GM19193 (cell line): ENCODE measurements around the gene EVI5L.

Experiments
- POLR2A ChIP-seq: IDR thresholded peaks from 4 replicates; pipeline ENCODE4 v1.6.1; 2011; ENCODE audit not compliant: insufficient read depth, insufficient read length; ENCODE audit errors: extremely low read depth

The EVI5L gene

DNA sequence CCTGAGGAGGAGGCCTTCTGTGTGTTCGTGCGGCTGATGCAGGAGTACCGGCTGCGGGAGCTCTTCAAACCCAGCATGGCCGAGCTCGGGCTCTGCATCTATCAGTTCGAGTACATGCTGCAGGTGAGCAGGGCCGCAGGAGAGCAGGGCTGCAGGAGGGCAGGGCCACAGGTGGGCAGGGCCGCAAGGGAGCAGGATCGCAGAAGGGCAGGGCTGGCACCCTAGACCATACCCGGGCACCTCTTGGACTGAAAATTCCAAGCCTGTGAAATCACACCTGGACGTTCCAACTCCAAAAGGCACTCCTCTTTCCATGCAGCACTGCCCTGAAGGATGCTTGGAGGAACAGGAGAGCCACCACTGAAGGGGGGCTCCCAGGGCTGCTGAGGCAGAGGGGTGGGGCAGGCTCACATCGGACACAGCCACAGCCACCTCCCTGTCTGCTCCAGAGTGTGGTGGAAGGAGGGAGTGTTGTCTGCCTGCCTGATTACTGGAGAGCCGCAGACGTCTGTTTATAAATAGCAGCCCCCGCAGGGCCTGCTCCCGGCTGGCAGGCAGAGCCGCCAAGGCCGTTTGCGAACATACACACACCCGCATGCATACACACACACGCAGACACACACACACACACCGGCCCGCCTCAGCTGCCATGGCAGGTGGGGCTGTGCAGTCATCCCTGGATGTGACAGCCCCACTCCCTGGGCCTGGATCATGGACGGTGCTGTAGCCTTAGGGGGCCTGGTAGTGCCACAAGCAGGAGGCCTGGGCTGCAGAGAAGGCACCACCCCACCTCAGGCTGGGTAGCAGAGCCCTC is 20.2 kb downstream of the EVI5L start:
- no peak for TF ChIP-seq POLR2A

DNA sequence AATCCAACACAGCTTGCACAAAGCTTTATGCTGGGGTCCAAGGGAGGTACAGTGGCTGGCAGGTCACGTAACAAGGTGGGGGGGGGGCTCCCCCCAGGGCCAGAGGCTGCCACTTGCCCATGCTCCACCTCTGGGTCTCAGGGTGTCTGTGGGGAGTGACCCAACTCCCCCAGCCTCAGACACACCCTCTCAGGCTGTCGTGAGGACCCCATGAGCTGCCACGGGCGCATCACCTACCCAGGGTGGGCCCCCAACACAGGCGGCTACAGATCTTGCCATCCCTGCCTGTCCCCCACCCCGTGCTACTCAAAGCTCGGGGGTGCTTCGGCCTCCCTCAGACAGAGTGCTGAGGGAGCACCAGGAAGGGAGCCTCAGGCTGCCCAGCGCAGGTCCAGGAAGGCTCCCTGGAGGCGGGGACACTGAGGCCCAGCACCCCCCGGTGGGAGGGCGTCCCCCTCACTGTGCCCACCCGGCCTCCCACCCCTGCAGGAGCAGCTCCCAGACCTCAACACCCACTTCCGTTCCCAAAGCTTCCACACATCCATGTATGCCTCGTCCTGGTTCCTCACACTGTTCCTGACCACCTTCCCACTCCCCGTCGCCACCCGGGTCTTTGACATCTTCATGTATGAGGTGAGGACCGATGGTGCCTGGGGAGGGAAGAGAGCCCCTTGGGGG is 21.1 kb downstream of the EVI5L start:
- no peak for TF ChIP-seq POLR2A

DNA sequence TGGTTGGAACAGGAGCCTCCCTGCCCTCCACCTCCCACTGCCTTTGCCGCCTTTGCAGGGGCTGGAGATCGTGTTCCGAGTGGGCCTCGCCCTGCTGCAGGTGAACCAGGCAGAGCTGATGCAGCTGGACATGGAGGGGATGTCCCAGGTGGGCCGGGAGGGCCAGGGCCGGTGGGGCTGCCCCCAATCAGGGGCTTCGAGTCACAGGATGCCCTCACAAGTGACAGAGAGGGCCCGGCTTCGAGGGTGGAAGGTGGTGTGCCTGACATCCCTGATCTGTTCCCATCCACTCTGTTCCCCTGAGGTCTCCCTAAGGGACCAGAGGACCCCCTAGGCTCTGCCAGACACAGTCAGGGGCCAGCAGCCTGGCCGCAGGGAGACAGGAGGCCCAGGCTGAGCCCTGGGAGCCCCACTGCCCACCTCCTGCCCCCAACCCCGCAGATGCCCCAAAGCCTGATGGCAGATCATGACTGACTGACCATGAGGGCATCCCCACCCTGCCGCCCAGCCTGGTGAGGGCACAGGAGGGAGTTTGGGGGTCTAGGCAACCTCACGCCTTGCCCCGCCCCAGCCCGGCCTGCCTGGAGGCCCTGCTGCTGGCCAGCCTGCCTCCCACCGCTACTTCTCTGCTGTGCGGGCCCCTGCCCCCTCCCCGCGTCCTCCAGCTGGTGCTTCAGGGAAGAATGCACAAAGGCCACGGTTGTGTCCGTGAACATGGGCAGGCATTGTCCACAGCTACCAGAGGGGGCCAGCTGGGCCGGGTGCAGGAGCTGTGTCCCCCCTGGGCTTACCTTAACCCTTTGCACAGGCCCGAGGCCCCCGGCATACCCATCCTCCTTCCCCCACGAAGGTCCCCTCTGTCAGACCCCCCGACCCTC is 21.8 kb downstream of the EVI5L start:
- TF ChIP-seq POLR2A, result no peak

DNA sequence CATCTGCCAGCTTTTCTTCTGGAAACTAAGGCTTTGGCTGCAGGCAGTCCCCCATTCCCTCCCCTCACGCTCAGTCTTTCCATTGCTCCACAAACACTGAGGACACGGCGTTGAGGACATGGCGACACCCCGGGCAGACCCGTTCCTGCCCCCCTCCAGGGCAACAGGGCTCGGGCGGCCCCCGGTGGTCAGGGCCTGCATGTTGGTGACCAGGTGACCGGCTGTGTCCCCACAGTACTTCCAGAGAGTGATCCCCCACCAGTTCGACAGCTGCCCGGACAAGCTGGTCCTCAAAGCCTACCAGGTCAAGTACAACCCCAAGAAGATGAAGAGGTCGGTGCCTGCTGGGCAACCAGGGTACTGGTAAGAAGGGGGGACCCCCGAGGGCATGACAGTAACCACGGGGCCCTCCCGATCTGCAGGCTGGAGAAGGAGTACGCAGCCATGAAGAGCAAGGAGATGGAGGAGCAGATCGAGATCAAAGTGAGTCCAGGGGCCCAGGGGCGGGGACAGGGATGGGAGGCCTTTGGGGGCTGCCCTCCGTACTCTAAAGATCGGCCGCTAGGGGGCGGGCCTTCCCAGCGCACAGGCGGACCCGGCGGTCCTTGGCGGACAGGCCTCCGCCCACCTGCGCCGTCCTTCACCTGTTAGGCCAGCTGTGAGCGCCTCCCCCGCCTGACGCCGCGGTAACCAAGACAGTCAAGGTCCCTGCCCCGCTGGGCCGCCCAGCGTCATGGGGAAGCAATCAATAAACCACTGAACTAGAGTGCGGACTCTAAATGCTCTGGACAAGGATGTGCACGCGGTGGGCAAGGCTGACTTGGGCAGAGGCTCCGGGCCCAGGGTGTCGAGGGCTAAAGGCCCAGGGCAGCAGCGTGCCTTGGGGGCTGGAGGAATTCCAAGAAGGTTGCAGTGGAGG is 23.1 kb downstream of the EVI5L start:
- TF ChIP-seq POLR2A, result no peak

DNA sequence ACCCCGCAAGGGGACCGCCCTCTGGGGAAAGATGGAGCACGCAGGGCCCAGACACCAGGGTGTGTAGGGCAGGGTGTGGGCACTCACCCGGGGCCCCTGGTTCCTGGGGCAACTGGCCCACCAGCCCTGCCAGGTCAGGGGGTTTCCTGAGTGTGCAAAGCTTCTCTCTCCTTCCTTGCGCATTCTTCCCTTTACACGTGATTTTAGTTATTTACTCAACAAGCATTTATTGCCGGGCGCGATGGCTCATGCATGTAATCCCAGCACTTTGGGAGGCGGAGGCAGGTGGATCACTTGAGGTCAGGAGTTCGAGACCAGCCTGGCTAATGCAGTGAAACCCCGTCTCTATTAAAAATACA is 23.7 kb downstream of the EVI5L start:
- TF ChIP-seq POLR2A, result no peak

DNA sequence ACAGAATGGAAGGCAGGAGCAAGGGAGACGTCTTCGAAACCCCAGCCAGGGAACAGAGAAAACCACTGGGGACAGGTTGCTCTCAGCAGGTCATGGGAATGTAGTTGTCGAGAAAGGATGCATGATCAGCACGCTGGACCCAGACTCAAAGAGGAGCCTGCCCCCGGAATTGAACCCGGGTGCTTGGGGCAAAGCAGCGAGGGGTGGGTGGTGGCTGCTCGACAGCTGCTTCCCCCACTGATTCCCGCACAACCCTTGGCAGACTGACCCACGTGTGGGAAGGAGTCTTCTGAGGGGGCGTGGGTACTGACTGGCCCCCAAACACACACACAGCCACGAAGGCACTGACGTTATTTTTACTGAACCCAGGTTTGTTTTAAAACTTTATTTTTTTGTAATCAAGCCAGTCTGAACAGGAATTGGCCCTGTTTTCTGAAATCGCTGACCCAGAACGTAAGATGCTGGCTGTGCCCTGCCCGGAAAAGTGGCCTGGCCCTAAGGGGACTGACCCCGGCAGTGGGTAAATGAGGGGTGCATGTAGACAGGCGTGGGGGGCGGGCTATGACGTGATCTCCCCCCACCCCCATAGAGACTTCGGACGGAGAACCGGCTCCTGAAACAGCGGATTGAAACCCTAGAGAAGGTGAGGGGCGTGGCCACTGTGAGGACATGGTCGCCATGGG is 25.5 kb downstream of the EVI5L start:
- TF ChIP-seq POLR2A, result no peak

DNA sequence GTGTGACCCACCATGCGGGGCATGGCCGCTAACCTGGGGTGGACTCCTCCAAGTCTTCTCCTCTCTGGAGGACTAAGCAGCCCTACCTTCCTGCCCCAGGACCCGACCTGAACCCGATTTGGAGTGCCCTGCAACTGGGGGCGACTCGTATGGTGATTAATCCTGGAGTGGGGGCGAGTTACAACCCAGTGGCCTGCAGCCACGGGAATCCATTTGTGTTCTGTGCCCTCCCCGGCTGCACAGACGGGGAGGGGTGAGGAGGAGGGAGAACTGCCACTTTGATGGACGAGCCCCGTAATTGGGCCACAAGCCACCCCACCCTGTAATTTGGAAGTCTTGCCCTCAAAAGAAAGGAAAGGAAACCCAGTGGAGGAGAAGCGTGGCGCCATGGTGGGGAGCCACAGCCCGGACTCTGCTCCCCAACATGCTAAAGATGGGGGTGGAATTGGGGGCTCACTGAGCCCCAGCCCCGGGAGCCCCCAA is 26.1 kb downstream of the EVI5L start:
- no peak for TF ChIP-seq POLR2A

DNA sequence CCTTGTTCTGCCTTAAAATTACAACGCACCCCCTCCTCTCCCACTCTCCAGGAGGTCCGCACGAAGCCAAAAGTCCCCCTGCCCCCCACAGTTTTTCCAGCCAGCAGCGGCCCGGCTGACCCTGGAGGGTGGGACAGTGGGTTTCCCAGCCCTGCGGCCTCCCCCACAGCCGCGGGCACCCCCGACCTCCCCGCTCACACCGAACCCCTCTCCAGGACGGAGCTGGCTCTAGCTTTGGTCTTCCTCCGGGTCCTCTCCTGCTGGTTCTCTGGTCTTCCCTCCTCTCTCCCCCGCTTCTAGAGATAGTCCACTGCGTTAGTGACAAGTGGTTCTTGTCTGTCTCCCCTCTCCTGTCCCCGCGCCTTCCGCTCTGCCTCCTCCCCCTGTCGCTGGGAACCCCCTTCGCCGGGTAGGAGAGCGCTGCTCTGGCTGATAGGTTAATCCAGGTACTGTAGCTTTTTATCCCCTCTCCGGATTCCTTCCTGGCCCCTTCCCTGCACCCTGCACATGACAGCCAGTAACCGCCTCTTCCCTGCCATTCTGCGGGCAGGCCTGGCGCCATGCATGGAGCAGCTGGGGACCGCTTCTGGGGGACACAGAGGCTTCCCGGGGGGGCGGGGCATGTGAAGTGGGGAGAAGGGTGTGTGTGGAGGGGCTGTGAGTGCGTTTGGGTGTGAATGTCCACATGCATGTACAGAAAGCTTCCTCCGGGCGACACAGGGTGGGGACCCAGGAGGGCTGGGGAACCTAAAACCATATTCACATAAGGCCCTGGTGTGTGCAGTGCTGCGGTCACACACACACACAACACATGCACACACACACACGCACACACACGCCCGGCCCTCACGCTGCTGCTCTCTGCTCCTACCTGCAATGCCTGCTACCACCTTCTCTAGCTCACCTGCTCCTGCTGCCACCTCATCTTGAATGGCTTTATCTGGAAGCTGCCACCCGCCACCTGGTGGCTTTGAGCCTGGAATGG is 27.0 kb downstream of the EVI5L start:
- no peak for TF ChIP-seq POLR2A

DNA sequence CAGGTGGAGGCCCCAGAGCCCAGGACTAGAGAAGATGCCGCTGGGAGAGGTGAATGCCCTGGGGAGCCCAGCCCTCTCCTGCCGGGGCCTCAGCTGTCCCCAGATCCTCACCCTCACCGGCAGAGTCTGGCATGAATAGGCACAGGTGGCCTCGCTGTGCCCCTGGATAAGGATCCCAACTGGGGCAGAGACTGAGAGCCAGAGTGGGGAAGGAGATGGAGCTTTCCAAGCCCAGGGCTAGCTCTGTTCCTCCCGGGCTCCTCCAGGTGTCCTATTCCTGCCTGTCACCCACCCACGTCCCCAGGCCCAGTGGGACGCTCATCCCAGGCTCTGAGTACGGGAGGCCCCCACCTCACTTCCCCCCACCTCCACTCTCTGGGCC is 27.7 kb downstream of the EVI5L start:
- TF ChIP-seq POLR2A, result no peak

DNA sequence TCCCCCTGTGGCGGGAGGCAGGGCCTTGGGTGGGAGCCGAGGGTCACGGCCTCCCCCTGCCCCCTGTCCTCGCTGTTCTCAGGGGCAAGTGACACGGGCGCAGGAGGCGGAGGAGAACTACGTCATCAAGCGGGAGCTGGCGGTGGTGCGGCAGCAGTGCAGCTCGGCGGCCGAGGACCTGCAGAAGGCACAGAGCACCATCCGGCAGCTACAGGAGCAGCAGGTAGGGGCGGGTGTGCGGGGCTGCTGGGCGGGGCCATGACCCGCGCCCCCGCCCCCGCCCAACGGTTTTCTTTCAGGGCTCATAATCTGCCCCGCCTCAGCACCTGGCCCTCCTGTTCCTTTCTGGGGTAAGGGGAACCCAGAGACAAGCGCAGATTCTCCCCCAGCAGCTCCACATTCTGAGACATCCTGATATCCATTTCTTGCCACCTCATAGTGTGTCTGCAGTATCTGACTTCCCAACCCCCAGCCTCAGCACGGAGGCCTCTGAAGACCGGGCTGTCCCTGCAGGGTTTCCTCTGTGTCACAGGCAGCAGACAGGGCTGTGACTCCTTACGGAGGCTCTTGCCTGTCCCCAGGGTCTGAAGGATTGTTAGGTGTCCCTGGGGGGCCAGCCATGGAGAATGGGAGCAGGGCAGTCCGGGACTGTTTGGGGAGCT is 28.2 kb downstream of the EVI5L start:
- no peak for TF ChIP-seq POLR2A

DNA sequence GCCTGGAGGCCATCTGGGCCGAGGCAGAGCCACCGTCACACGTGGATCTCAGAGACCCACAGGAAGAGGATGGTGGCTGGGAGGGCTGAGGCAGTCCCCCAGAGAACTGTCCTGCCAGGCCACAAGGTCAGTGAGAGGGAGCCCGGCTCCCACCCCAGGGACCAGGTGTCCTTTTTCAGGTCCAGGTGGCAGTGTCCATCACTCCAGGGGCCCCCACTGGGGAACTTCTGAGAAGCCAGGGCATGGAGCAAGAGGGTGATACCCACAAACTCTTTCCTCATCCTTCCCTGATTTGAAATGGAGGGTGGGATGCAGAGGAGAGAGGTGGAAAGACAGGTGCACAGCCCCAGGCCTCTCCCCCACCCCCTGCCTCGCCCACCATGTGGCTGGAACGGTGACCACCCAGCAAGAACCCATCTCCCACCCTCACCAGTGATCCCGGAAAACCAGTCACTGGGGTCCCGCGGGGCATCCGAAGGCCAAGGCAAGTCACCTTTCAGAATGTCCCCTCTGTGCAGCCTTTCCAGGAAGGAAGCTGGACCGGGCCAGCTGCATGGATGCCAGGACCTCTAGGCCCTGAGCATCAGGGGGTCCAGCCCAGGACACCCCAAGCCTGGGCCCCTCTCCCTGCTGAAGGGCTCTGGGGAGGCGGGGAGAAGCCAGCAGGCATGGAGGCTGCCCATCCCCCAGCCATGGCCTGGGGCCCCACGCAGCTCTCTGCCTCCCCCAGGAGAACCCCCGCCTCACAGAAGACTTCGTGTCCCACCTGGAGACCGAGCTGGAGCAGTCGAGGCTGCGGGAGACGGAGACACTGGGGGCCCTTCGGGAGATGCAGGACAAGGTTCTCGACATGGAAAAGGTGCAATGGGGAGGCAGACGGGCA is 30.1 kb downstream of the EVI5L start:
- TF ChIP-seq POLR2A, result no peak
